GM21423 (cell line): ENCODE data around the gene BCAT1.
A peak's percentile ranks its signal among the peaks of the same experiment; 100 is the strongest.

ENCODE experiments used
- ATAC-seq: cut with Tn5 transposase; IDR thresholded peaks from one replicate; pipeline ENCODE4 v1.9.1; 2021; ENCODE audit warnings: mild to moderate bottlenecking, moderate library complexity; ENCODE audit not compliant: unreplicated experiment

The BCAT1 gene

GRCh38 chr12:24948757-24949722 is at the start of gene BCAT1:
Gene BCAT1 (minus strand): TSS chr12:24949101. CDS start chr12:24948932, 169 bp downstream.
- peak; percentile 34 for ATAC-seq

GRCh38 chr12:24997970-24998582 is 49.2 kb upstream of the BCAT1 start:
- ATAC-seq, result peak; percentile 76

- ATAC-seq, result peak; percentile 0
Observed at GRCh38 chr12:24997496-24997895, 48.6 kb upstream of the BCAT1 start.

GRCh38 chr12:24996820-24997219 is 47.9 kb upstream of the BCAT1 start:
- ATAC-seq, result no peak

- ATAC-seq, result no peak
Observed at GRCh38 chr12:24996102-24996797, 47.3 kb upstream of the BCAT1 start.

- ATAC-seq, result no peak
Observed at GRCh38 chr12:24993793-24994192, 44.9 kb upstream of the BCAT1 start.

GRCh38 chr12:24991209-24992049 is 42.5 kb upstream of the BCAT1 start:
- peak; percentile 55 for ATAC-seq

- ATAC-seq, result no peak
Observed at GRCh38 chr12:24989216-24989615, 40.3 kb upstream of the BCAT1 start.

GRCh38 chr12:24982250-24982649 is 33.3 kb upstream of the BCAT1 start:
- no peak for ATAC-seq

- ATAC-seq, result no peak
Observed at GRCh38 chr12:24979976-24980730, 31.3 kb upstream of the BCAT1 start.

- no peak for ATAC-seq
Observed at GRCh38 chr12:24979329-24979728, 30.4 kb upstream of the BCAT1 start.

GRCh38 chr12:24977711-24978110 is 28.8 kb upstream of the BCAT1 start:
- no peak for ATAC-seq

- no peak for ATAC-seq
Observed at GRCh38 chr12:24977060-24977459, 28.2 kb upstream of the BCAT1 start.

- ATAC-seq, result no peak
Observed at GRCh38 chr12:24975425-24975824, 26.5 kb upstream of the BCAT1 start.

GRCh38 chr12:24974216-24974615 is 25.3 kb upstream of the BCAT1 start:
- no peak for ATAC-seq

- no peak for ATAC-seq
Observed at GRCh38 chr12:24972078-24972477, 23.2 kb upstream of the BCAT1 start.

- no peak for ATAC-seq
Observed at GRCh38 chr12:24970177-24970576, 21.3 kb upstream of the BCAT1 start.

- ATAC-seq, result no peak
Observed at GRCh38 chr12:24966951-24967564, 18.2 kb upstream of the BCAT1 start.

GRCh38 chr12:24964342-24964741 is 15.4 kb upstream of the BCAT1 start:
- no peak for ATAC-seq
